Thyroid gland (tissue), 4 donors: ENCODE results near the gene ANOS1.

Experiments used
- POLR2A ChIP-seq, 2 donors: fragments of 450-650 bp; IDR thresholded peaks; one replicate each; pipeline ENCODE4 v1.6.1; 2017; ENCODE audit warnings: antibody characterized with exemption in 2 of 2, mild to moderate bottlenecking in 2 of 2, moderate library complexity in 1 of 2
- TF ChIP-seq, protein P1 (sequence below), 6 experiments: fragments of 200-600 bp in 3 of 6; fragments of 450-650 bp in 3 of 6; sonication (generic) in 3 of 6; IDR thresholded peaks; one replicate each; pipeline ENCODE4 v1.5.1; 2016 to 2019; ENCODE audit warnings: antibody characterized with exemption in 6 of 6, mild to moderate bottlenecking in 2 of 6, inconsistent platforms in 1 of 6, moderate library complexity in 1 of 6

DNA sequence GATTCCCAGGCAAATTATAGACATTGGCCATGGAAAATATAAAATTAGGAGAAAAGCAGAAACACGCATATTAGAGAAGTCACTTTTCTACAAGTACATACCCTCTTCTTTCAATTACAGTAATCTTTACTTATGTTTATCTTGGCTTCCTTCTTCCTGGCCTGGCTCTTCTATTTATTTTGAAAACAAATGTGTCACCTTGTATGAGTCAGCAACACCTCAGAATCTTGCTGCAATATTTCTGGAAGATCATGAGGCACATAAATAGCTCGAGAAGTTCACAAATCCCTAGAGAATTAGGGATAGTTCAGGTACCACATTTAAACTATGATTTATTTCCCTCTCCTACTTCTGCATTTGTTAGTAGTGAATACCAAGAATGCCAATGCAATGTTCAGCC lies 124.6 kb downstream of the ANOS1 start:
- TF ChIP-seq, protein P1, sequence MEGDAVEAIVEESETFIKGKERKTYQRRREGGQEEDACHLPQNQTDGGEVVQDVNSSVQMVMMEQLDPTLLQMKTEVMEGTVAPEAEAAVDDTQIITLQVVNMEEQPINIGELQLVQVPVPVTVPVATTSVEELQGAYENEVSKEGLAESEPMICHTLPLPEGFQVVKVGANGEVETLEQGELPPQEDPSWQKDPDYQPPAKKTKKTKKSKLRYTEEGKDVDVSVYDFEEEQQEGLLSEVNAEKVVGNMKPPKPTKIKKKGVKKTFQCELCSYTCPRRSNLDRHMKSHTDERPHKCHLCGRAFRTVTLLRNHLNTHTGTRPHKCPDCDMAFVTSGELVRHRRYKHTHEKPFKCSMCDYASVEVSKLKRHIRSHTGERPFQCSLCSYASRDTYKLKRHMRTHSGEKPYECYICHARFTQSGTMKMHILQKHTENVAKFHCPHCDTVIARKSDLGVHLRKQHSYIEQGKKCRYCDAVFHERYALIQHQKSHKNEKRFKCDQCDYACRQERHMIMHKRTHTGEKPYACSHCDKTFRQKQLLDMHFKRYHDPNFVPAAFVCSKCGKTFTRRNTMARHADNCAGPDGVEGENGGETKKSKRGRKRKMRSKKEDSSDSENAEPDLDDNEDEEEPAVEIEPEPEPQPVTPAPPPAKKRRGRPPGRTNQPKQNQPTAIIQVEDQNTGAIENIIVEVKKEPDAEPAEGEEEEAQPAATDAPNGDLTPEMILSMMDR (IDR thresholded peaks at IDR 0.05) = no peak
- no peak for TF ChIP-seq POLR2A (IDR thresholded peaks at IDR 0.05)
